HG03135 (cell line): Measurements from ENCODE around the gene AADACL3.
"Not testable (repeated sequence)": the region's sequence is repeated elsewhere in the genome, so short reads cannot be mapped to it uniquely, and the experiment has no call there.

Source experiments
- ATAC-seq: cut with Tn5 transposase; IDR thresholded peaks from one replicate; pipeline ENCODE4 v1.9.1; 2021; ENCODE audit warnings: mild to moderate bottlenecking, moderate library complexity; ENCODE audit not compliant: unreplicated experiment

Gene AADACL3

GRCh38 chr1:12715896-12716437 lies at the start of gene AADACL3:
TSS of gene AADACL3 (plus strand) at chr1:12716110. CDS start at chr1:12716177, 67 bp downstream.
- ATAC-seq: no peak

- ATAC-seq: no peak
Measured at GRCh38 chr1:12666141-12666735, 49.7 kb upstream of the AADACL3 start.

GRCh38 chr1:12669529-12670068 lies 46.3 kb upstream of the AADACL3 start:
- ATAC-seq: no peak

GRCh38 chr1:12674358-12674757 lies 41.6 kb upstream of the AADACL3 start:
- no peak for ATAC-seq

- ATAC-seq: not testable (repeated sequence)
Measured at GRCh38 chr1:12676122-12676521, 39.8 kb upstream of the AADACL3 start.

- ATAC-seq: no peak
Measured at GRCh38 chr1:12677565-12677964, 38.3 kb upstream of the AADACL3 start.

GRCh38 chr1:12678350-12678749 lies 37.6 kb upstream of the AADACL3 start:
- ATAC-seq: no peak

GRCh38 chr1:12678820-12679219 lies 37.1 kb upstream of the AADACL3 start:
- ATAC-seq: no peak

- no peak for ATAC-seq
Measured at GRCh38 chr1:12690156-12690555, 25.8 kb upstream of the AADACL3 start.

GRCh38 chr1:12692967-12693782 lies 22.7 kb upstream of the AADACL3 start:
- ATAC-seq: no peak

GRCh38 chr1:12696658-12697057 lies 19.3 kb upstream of the AADACL3 start:
- ATAC-seq: no peak

GRCh38 chr1:12697397-12697796 lies 18.5 kb upstream of the AADACL3 start:
- no peak for ATAC-seq

GRCh38 chr1:12703821-12704451 lies 12.0 kb upstream of the AADACL3 start:
- no peak for ATAC-seq

- no peak for ATAC-seq
Measured at GRCh38 chr1:12706061-12706460, 9.8 kb upstream of the AADACL3 start.

- no peak for ATAC-seq
Measured at GRCh38 chr1:12708396-12709090, 7.4 kb upstream of the AADACL3 start.

GRCh38 chr1:12709091-12709491 lies 6.8 kb upstream of the AADACL3 start:
- ATAC-seq: no peak

GRCh38 chr1:12709696-12710095 lies 6.2 kb upstream of the AADACL3 start:
- no peak for ATAC-seq

- no peak for ATAC-seq
Measured at GRCh38 chr1:12711536-12711935, 4.4 kb upstream of the AADACL3 start.

- ATAC-seq: no peak
Measured at GRCh38 chr1:12712076-12712475, 3.8 kb upstream of the AADACL3 start.

GRCh38 chr1:12712929-12713328 lies 3.0 kb upstream of the AADACL3 start:
- ATAC-seq: no peak

GRCh38 chr1:12713651-12714050 lies 2.3 kb upstream of the AADACL3 start:
- not testable (repeated sequence) for ATAC-seq
